Stimulated activated CD4-positive, alpha-beta T cell treated with anti-CD3 and anti-CD28 coated beads, Interleukin-4, amount 100 ng/mL, for 24 hours (primary cell): ENCODE data around the gene TMEM255A.

Source experiments
- DNase-seq: peaks from one replicate; pipeline ENCODE4 v3.0.0-alpha.2; 2020

The TMEM255A gene

GRCh38 chrX:120306630-120307029 lies 4.6 kb downstream of the TMEM255A start:
- no peak for DNase-seq

- DNase-seq, result no peak
These were observed 5.6 kb downstream of the TMEM255A start for GRCh38 chrX:120305531-120306141.

- DNase-seq, result no peak
These were observed 7.0 kb downstream of the TMEM255A start for GRCh38 chrX:120304256-120304655.

GRCh38 chrX:120302434-120302833 lies 8.8 kb downstream of the TMEM255A start:
- DNase-seq, result peak; percentile 27

- DNase-seq, result no peak
These were observed 9.3 kb downstream of the TMEM255A start for GRCh38 chrX:120301960-120302359.

- DNase-seq, result no peak
These were observed 9.8 kb downstream of the TMEM255A start for GRCh38 chrX:120301497-120301896.

- no peak for DNase-seq
These were observed 11.3 kb downstream of the TMEM255A start for GRCh38 chrX:120299928-120300327.

- DNase-seq, result no peak
These were observed 13.3 kb downstream of the TMEM255A start for GRCh38 chrX:120297923-120298322.

- DNase-seq, result no peak
These were observed 16.6 kb downstream of the TMEM255A start for GRCh38 chrX:120294651-120295050.

- DNase-seq, result no peak
These were observed 18.2 kb downstream of the TMEM255A start for GRCh38 chrX:120293015-120293414.

- no peak for DNase-seq
These were observed 20.1 kb downstream of the TMEM255A start for GRCh38 chrX:120291211-120291610.

GRCh38 chrX:120290107-120290506 lies 21.2 kb downstream of the TMEM255A start:
- DNase-seq, result no peak

GRCh38 chrX:120287513-120288112 lies 23.6 kb downstream of the TMEM255A start:
- no peak for DNase-seq

- no peak for DNase-seq
These were observed 24.3 kb downstream of the TMEM255A start for GRCh38 chrX:120286733-120287512.

- DNase-seq, result no peak
These were observed 28.6 kb downstream of the TMEM255A start for GRCh38 chrX:120282697-120283096.

- DNase-seq, result no peak
These were observed 29.5 kb downstream of the TMEM255A start for GRCh38 chrX:120281761-120282160.

GRCh38 chrX:120281021-120281624 lies 30.1 kb downstream of the TMEM255A start:
- no peak for DNase-seq

- DNase-seq, result no peak
These were observed 36.3 kb downstream of the TMEM255A start for GRCh38 chrX:120274958-120275357.

- no peak for DNase-seq
These were observed 37.1 kb downstream of the TMEM255A start for GRCh38 chrX:120274145-120274544.

- DNase-seq, result no peak
These were observed 40.0 kb downstream of the TMEM255A start for GRCh38 chrX:120271218-120271617.

GRCh38 chrX:120270567-120270966 lies 40.7 kb downstream of the TMEM255A start:
- no peak for DNase-seq

GRCh38 chrX:120269373-120270035 lies 41.8 kb downstream of the TMEM255A start:
- peak; percentile 4 for DNase-seq

- DNase-seq, result no peak
These were observed 46.9 kb downstream of the TMEM255A start for GRCh38 chrX:120264341-120264740.
